Ishikawa (cell line): ENCODE data around the gene ERBB4.

ENCODE experiments used
- CEBPB ChIP-seq: IDR thresholded peaks from 2 replicates; pipeline ENCODE4 v1.6.1; 2012
- CREB1 ChIP-seq: IDR thresholded peaks from 2 replicates; pipeline ENCODE4 v1.6.1; 2012; ENCODE audit warnings: low read depth
- EGR1 ChIP-seq: IDR thresholded peaks from 2 replicates; pipeline ENCODE4 v1.6.1; 2012
- RAD21 ChIP-seq: IDR thresholded peaks from 2 replicates; pipeline ENCODE4 v1.6.1; 2012; ENCODE audit warnings: low read depth
- REST ChIP-seq: IDR thresholded peaks from 2 replicates; pipeline ENCODE4 v1.6.1; 2012; ENCODE audit warnings: low read depth, mild to moderate bottlenecking
- TAF1 ChIP-seq: IDR thresholded peaks from 2 replicates; pipeline ENCODE4 v1.6.1; 2012; ENCODE audit warnings: low read depth, mild to moderate bottlenecking
- ZBTB7A ChIP-seq: IDR thresholded peaks from 2 replicates; pipeline ENCODE4 v1.6.1; 2012; ENCODE audit warnings: low read depth
- TF ChIP-seq, protein P1 (sequence below): IDR thresholded peaks from 2 replicates; pipeline ENCODE4 v1.6.1; 2012

- no peak for TF ChIP-seq CREB1
- TF ChIP-seq REST: no peak
- no peak for TF ChIP-seq RAD21
- TF ChIP-seq, protein P1, sequence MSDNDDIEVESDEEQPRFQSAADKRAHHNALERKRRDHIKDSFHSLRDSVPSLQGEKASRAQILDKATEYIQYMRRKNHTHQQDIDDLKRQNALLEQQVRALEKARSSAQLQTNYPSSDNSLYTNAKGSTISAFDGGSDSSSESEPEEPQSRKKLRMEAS: no peak
- TF ChIP-seq TAF1: no peak
- TF ChIP-seq EGR1: no peak
- no peak for TF ChIP-seq CEBPB
- no peak for TF ChIP-seq ZBTB7A
These were observed 516.7 kb downstream of the ERBB4 start for GRCh38 chr2:212021947-212022346.
